ENCODE data around the gene POLD1. TPM values are rescaled to one million over a fixed set of nuclear protein-coding genes. Genes with fewer than 3 reads are reported as not detected.
"Not testable (repeated sequence)": the region's sequence is repeated elsewhere in the genome, so short reads cannot be mapped to it uniquely, and the experiment has no call there.

Gene POLD1
- polyA plus RNA-seq (ENCODE audit: insufficient read length in 4 of 4) = 10 to 100 TPM; 23.4 to 34.4 (median 26.0) TPM

- peak; percentile 91 to 96 (median 93) for DNase-seq (ENCODE audit: low read depth in 4 of 4, low spot score in 3 of 4)
These were observed at the start of gene POLD1 for GRCh38 chr19:50383852-50384684. TSS of gene POLD1 (plus strand) at chr19:50384347. CDS start at chr19:50398852, 14,505 bp downstream.

GRCh38 chr19:50334741-50335421 is 49.3 kb upstream of the POLD1 start:
- DNase-seq (ENCODE audit: low read depth in 4 of 4, low spot score in 3 of 4) = no peak

- not testable (repeated sequence) for DNase-seq (ENCODE audit: low read depth in 4 of 4, low spot score in 3 of 4)
These were observed 47.1 kb upstream of the POLD1 start for GRCh38 chr19:50337031-50337430.

DNA sequence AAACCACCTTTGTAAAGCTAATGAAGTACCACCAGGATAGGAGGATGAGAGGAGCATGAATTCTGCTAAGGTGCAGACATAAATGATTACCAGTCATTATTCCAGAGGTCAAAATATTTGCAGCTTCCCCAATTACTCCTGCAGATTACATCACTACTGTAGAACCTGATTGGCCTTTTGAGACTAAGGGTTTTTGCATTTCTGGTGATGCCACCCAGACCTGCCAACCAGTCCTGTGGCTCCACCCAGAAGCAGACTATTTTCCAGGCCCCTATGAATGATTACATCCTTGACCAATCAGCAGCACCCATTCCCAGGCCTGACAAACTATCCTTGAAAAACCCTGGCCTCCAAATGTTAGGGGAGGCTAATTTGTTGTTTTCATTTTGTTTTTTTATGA is 43.8 kb upstream of the POLD1 start:
- no peak for DNase-seq (ENCODE audit: low read depth in 4 of 4, low spot score in 3 of 4)

DNA sequence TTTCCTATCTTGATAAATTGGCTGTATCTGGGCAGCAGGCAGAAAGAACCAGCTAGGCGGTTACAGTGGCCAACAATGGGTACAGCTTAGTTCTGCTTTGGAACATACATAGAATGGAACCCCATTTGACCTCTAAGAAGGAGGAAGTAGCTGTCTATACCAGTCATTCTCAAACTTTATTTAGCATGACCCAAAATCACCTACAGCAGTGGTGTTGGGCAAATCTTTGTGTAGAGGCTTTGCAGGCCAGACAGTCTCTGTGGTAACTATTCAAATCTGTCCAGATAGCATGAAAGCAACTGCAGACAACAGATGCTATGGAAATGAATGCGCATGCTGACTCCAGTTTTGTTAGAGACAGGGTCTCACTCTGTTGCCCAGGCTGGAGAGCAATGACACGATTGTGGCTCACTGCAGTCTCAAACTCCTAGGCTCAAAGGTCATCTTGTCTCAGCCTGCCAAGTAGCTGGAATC is 43.0 kb upstream of the POLD1 start:
- DNase-seq (ENCODE audit: low read depth in 4 of 4, low spot score in 3 of 4) = no peak

- no peak for DNase-seq (ENCODE audit: low read depth in 4 of 4, low spot score in 3 of 4)
These were observed 39.4 kb upstream of the POLD1 start for GRCh38 chr19:50344661-50345318.

DNA sequence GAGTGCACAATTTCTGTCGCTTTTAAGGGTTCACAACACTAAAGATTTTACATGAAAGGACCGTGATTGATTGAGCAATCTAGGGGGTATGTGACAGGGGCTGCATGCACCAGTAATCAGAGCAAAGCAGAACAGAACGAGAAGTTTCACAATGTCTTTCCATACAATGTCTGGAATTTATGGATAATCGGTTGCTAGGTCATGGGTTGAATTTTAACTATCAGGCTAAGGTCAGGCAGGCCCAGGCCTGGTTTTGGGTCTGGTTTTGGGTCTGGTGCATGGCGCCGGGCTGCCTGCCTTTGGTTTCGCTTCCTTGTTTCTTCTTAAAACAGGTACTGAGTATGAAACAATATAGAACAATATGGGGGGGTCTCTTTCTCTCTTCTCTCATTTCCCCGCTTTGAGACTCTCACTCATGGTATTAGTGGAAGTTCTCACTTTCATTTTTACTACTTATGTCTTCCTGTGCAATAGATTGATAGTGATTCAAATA is 37.0 kb upstream of the POLD1 start:
- DNase-seq (ENCODE audit: low read depth in 4 of 4, low spot score in 3 of 4) = not testable (repeated sequence)

DNA sequence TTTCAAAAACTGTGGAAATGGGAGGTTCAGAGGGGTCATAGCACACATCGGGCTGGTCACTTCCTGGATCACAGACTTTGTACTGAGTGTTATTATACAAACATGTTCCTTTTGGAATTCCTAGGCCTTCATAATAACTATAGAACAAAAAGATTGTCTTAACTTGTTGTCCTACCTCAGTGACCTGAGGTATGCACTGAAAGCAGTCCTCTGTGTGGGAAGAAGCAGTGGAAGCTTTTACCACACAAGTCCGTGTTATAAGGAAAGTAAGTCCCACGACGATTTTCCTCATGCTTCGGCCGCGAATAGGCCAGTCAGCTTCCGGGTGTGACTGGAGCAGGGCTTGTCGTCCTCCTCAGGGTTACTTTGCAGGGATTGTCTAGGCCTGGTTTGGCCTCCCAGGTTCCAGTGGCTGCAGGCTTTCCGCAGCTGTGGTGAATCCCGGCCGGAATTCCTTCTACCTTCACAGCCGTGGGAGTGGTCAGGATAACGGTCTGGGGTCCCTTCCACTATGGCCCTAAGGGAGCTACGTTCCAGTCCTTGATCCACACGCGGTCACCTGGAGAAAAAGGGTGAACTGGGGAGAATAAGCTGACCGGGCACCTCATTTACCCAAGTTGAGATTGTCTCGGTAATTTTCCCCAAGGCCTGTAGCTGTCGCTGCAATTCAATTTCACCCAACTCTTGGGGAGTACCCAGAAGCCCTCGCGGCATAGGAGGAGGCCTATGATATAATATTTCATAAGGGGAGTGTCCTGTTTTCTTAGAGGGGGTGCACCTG is 34.7 kb upstream of the POLD1 start:
- DNase-seq (ENCODE audit: low read depth in 4 of 4, low spot score in 3 of 4) = no peak

GRCh38 chr19:50352242-50352641 is 31.9 kb upstream of the POLD1 start:
- DNase-seq (ENCODE audit: low read depth in 4 of 4, low spot score in 3 of 4) = no peak

DNA sequence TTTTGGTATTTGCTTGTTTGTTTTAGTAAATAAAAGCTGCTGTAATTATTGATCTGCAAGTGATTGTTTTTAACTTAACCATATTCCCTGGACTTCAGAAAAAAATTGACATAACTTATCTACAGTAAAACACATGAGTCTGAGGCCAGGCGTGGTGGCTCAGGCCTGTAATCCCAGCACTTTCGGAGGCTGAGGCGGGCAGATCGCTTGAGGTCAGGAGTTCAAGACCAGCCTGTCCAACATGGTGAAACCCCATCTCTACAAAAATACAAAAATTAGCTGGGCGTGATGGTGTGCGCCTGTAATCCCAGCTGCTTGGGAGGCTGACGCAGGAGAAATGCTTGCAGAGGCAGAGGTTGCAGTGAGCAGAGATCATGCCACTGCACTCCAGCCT is 30.7 kb upstream of the POLD1 start:
- DNase-seq (ENCODE audit: low read depth in 4 of 4, low spot score in 3 of 4) = not testable (repeated sequence)

DNA sequence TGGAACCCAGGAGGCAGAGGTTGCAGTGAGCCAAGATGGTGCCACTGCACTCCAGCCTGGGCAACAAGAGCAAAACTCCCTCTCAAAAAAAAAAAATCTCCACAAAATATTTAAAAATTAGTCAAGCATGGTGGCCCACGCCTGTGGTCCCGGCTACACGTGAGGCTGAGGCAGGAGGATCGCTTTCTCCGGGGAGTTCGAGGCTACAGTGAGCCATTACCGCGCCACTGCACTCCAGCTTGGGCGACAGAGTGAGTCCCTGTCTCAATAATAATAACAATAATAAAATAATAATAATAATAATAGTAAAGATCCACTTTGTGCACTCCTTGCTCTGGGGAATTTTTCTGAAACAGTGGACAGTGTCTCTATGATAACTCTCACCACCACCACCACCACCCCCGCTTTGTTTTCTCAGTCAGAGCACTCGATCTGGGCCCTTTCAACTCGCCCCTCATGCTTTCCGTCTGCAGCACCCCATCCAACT is 27.4 kb upstream of the POLD1 start:
- no peak for DNase-seq (ENCODE audit: low read depth in 4 of 4, low spot score in 3 of 4)

DNA sequence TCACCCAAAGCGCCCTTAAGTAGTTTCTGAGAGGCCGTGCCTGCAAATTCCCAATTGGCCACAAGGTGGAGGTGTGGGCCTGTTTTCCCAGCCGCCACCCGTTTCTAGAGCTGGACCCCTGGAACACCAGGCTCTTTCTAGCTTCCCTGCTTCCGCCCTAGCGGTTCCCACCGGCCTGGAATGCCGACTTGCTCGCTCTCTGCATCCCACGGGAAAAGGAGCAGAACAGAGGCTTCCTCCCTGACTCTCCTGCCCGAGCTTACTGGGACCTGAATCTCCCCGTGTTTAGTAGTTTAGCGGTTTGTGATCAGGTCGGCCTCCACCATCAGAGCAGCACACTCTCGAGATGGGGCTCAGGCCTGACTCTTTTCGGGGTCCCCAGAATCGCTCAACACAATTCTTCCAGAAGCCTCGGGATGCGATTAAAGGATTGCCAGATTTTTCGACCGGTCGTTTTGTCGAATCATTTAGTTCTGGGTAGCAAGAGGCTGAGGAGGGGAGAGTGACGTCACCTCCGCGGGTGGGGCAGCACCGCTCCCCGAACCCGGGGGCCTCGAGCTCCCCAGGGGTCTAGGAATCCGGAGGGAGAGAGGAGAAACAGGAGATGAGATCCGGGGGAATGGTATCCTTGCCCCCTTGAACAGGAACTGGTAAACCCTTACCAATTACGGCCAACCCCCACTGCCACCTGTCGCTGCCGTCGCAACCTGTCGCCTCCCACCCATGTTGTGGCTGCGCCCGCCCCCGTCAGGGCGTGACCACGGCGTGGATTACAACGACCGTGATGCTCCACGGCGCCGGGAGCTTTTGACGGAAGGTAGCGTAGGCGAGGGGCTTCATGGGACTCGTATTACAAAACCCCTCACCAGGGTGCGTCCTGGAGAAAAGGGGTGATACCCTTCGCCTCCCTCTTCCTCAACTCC is 26.7 kb upstream of the POLD1 start:
- DNase-seq (ENCODE audit: low read depth in 4 of 4, low spot score in 3 of 4) = peak in 2 of 4 donors; percentile 56 to 59

DNA sequence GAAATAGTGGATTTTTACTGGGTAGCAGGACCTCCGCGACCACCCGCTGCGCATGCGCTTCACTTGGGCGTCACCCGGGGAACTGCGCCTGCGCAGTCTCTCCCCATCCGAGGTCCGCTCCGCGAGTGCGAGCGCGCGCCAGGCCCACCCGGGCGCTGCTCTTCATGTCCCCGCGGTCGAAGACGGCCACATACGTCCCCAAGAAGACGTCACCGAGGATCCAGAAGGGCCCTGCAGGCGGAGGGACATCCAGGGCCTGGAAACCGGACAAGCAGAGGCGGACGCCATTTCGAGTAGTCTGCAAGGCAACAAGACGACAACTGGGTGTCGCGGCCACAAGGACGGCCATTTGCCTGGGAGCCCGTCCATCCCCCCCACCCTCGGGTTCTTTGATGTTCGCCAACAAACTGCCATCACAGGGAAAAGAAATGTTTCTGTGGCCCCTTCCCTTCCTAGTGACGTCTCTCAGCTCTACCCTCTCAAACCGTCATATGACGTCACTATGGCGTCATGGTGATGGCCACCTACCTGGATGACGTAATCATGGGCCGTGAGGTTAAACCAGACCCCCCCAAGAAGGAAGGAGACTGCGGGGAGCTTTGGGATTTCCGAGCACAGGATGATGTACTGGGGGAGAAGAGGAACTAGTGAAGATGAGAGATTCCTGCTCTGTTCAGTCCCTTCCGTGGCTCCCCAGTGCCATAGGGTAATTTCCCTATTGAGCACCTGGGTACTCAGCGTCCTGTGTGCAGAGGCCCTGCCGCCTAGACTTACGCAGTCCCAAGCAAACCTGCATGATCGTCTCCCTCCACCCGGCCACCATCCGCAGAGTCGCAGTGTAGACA is 25.4 kb upstream of the POLD1 start:
- DNase-seq (ENCODE audit: low read depth in 4 of 4, low spot score in 3 of 4) = peak in 3 of 4 donors; percentile 48 to 81 (median 52)

DNA sequence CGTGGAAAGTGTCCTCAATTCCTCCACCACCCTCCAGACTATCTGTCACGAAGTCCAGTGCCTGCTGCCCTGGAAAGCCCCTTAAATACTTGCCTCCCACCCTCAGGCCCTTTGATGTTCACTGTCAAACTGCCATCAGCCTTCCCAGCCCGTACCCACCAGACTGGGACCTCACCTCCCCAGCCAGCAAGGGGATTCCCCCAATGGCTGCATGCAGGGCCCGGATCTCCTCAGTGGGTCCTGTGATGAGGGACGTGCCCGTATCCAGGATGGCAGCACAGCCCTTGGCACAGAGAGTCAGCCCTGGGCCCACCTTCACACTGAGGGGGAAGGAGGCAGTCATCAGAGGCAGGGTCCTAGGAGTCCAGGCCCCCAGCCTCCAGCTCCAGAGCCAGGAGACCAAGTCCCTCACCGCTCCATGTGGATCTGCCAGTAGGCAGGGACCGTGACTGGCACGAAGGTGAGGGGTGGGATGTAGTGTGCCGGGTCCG is 24.8 kb upstream of the POLD1 start:
- DNase-seq (ENCODE audit: low read depth in 4 of 4, low spot score in 3 of 4) = no peak

DNA sequence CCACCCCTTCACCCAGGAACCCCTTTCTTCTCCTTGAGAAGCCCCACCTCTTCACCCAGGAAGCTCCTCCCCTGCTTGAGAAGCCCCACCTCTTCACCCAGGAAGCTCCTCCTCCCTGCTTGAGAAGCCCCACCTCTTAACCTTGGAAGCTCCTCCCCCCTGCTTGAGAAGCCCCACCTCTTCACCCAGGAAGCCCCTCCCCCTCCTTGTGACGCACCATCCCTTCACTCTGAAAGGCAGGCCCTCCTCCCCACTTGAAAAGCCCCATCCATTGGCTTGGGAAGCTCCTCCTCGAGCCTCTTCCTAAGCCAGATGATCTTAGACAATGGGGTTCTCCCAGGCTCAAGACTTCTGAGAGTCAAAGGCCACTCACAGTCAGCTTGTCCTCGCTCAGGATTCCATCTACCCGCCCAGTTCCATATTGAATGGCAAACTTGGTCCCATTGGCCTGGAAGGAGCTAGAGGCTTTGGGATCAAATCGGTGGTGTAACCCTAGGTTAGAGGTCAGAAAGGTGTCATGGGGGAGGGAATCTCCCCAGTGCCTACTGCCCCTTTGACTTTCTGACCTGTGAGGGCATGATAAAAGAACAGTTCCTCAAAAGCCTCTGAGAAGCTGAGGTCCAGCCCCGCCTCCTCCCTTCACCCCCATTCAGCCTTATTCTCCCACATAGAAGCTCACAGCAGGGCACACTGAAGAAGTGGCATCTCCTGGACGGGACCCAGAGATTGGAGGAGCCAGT is 22.7 kb upstream of the POLD1 start:
- DNase-seq (ENCODE audit: low read depth in 4 of 4, low spot score in 3 of 4) = no peak

DNA sequence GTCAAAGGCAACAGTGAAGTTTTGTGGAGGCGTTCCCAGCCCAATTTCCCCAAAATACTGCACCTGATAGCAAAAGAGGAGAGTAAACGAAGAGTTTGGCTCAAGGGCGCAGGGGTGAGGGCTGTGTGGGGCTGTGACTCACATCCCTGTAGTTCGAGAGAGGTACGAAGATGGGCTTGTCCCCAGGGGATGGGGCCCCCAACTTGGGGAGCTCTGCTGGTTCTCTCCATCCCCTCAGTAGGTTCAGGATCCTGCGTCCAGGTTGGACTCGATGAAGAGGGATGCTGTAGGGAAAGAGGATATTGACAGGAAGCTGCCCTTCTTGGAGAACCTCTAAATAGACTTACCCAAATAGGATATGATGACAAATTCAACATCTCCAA is 22.1 kb upstream of the POLD1 start:
- DNase-seq (ENCODE audit: low read depth in 4 of 4, low spot score in 3 of 4) = no peak
